ENCODE results near the gene SULT1A4. TPM values are rescaled to one million over a fixed set of nuclear protein-coding genes. Genes with fewer than 3 reads are reported as not detected.
A peak's percentile ranks its signal among the peaks of the same experiment; 100 is the strongest.
"Not testable (repeated sequence)": the region's sequence is repeated elsewhere in the genome, so short reads cannot be mapped to it uniquely, and the experiment has no call there.

SULT1A4 gene
- polyA plus RNA-seq, 2 of the 4 experiments (the other 2 are of a cell fraction): 2.5 to 23.4 TPM

- peak; percentile 75 to 81 for ATAC-seq
- H3K9me3 ChIP-seq; CTCF ChIA-PET; H3K4me1 ChIP-seq; POLR2A ChIA-PET; H3K27ac ChIP-seq; H3K4me2 ChIP-seq; H3K4me3 ChIP-seq; FAIRE-seq; DNase-seq (ENCODE audit: low read depth in 1 of 2, low spot score in 1 of 2): not testable (repeated sequence)
- WGBS (ENCODE audit: missing lambda C conversion rate): 83% methylated on average over 1 of the region's 10 CpGs
Observed at GRCh38 chr16:29467654-29468366, 8.1 kb downstream of the SULT1A4 start.

GRCh38 chr16:29469660-29470059, 9.9 kb downstream of the SULT1A4 start:
- DNase-seq (ENCODE audit: low read depth in 1 of 2, low spot score in 1 of 2); H3K9me3 ChIP-seq; CTCF ChIA-PET; H3K4me3 ChIP-seq; H3K4me2 ChIP-seq; FAIRE-seq; POLR2A ChIA-PET; H3K4me1 ChIP-seq: not testable (repeated sequence)
- H3K27ac ChIP-seq: peak overlapping the region in 1 of 2 experiments; percentile 64; a peak in 1 of 6 replicates
- 42% methylated on average over 6 of the region's 6 CpGs for WGBS (ENCODE audit: missing lambda C conversion rate)
- peak in 1 of 2 experiments; percentile 13; a peak in 3 of 6 replicates for ATAC-seq

- WGBS (ENCODE audit: missing lambda C conversion rate): no CpG with 5 or more reads among the region's 4 CpGs
- H3K4me2 ChIP-seq; H3K4me3 ChIP-seq; H3K4me1 ChIP-seq; H3K27ac ChIP-seq; POLR2A ChIA-PET; ATAC-seq; CTCF ChIA-PET; FAIRE-seq; H3K9me3 ChIP-seq; DNase-seq (ENCODE audit: low read depth in 1 of 2, low spot score in 1 of 2): not testable (repeated sequence)
Observed at GRCh38 chr16:29472065-29472464, 12.4 kb downstream of the SULT1A4 start.

- DNase-seq (ENCODE audit: low read depth in 1 of 2, low spot score in 1 of 2); CTCF ChIA-PET; POLR2A ChIA-PET; H3K4me1 ChIP-seq; ATAC-seq; H3K4me2 ChIP-seq; H3K9me3 ChIP-seq; H3K4me3 ChIP-seq; FAIRE-seq; H3K27ac ChIP-seq: not testable (repeated sequence)
- 83% methylated on average over 8 of the region's 12 CpGs for WGBS (ENCODE audit: missing lambda C conversion rate)
Observed at GRCh38 chr16:29482276-29482675, 22.6 kb downstream of the SULT1A4 start.

GRCh38 chr16:29506308-29506707, 46.6 kb downstream of the SULT1A4 start, which contains the start of gene NPIPB12:
NPIPB12 (minus strand) TSS chr16:29506408.
- CTCF ChIA-PET; H3K9me3 ChIP-seq; H3K4me1 ChIP-seq; H3K27ac ChIP-seq; FAIRE-seq; H3K4me2 ChIP-seq; POLR2A ChIA-PET; DNase-seq (ENCODE audit: low read depth in 1 of 2, low spot score in 1 of 2); H3K4me3 ChIP-seq; ATAC-seq: not testable (repeated sequence)
- WGBS (ENCODE audit: missing lambda C conversion rate): 91% methylated on average over 2 of the region's 6 CpGs

Small RNA genes lying within 50 kb of the gene (small RNA-seq; reads per million reads assigned to genes)
- 0 reads per million in 6 experiments for gene AC133555.2

Other genes starting within 250 kb of the SULT1A4 start
- gene NPIPB11, start 53.2 kb upstream of the SULT1A4 start, polyA plus RNA-seq (2011; rRNA removed): 0.84 and 1.6 TPM in 2 replicates
- 1.1 TPM in 3 replicates for gene NPIPB11, start 53.2 kb upstream of the SULT1A4 start, polyA plus RNA-seq (2017; fragmentation: RNase III; extraction: RNeasy Plus Mini Kit Qiagen cat#74134 plus additional on column Dnase treatment)
- 19.3 and 25.3 TPM in 2 replicates for gene BOLA2, start 5.6 kb upstream of the SULT1A4 start, polyA plus RNA-seq (2011; rRNA removed)
- 11.5 to 12.5 TPM (median 11.6 TPM) in 3 replicates for gene BOLA2, start 5.6 kb upstream of the SULT1A4 start, polyA plus RNA-seq (2017; fragmentation: RNase III; extraction: RNeasy Plus Mini Kit Qiagen cat#74134 plus additional on column Dnase treatment)
- 15.8 and 24.6 TPM in 2 replicates for gene SLX1B, start 5.4 kb upstream of the SULT1A4 start, polyA plus RNA-seq (2011; rRNA removed)
- gene SLX1B, start 5.4 kb upstream of the SULT1A4 start, polyA plus RNA-seq (2017; fragmentation: RNase III; extraction: RNeasy Plus Mini Kit Qiagen cat#74134 plus additional on column Dnase treatment): 41.8 to 48.9 TPM (median 48.4 TPM) in 3 replicates
- gene NPIPB12, start 46.5 kb downstream of the SULT1A4 start, polyA plus RNA-seq (2011; rRNA removed): 21.1 and 26.7 TPM in 2 replicates
- 26.0 to 35.1 TPM (median 27.6 TPM) in 3 replicates for gene NPIPB12, start 46.5 kb downstream of the SULT1A4 start, polyA plus RNA-seq (2017; fragmentation: RNase III; extraction: RNeasy Plus Mini Kit Qiagen cat#74134 plus additional on column Dnase treatment)
- gene SPN, start 203.3 kb downstream of the SULT1A4 start, polyA plus RNA-seq (2011; rRNA removed): not detected in 2 replicates
- 0.03 TPM in 2 of 3 replicates, not detected in the other for gene SPN, start 203.3 kb downstream of the SULT1A4 start, polyA plus RNA-seq (2017; fragmentation: RNase III; extraction: RNeasy Plus Mini Kit Qiagen cat#74134 plus additional on column Dnase treatment)
- 1.9 and 2.1 TPM in 2 replicates for gene QPRT, start 219.3 kb downstream of the SULT1A4 start, polyA plus RNA-seq (2011; rRNA removed)
- gene QPRT, start 219.3 kb downstream of the SULT1A4 start, polyA plus RNA-seq (2017; fragmentation: RNase III; extraction: RNeasy Plus Mini Kit Qiagen cat#74134 plus additional on column Dnase treatment): 1.4 to 2.2 TPM (median 1.7 TPM) in 3 replicates